HepG2 (cell line): Measurements from ENCODE around the gene LTB4R2.

Experiments
- FOXM1 ChIP-seq: sonication (generic); formaldehyde crosslinking; IDR thresholded peaks from 2 replicates; pipeline ENCODE4 v1.5.0; 2020; ENCODE audit warnings: missing genetic modification reagents
- GTF2F1 ChIP-seq: fragments of 150-350 bp; IDR thresholded peaks from 2 replicates; pipeline ENCODE4 v1.6.1; 2014; ENCODE audit warnings: low read length
- HNF4G ChIP-seq, 2 experiments: sonication (generic) in 1 of 2; formaldehyde crosslinking in 1 of 2; IDR thresholded peaks; 2 replicates each; pipeline versions ENCODE4 v1.4.0 to v1.6.1; 2011 to 2020; ENCODE audit warnings: borderline replicate concordance in 2 of 2, low read depth in 2 of 2, mild to moderate bottlenecking in 2 of 2, low read length in 1 of 2, missing genetic modification reagents in 1 of 2, moderate library complexity in 1 of 2
- MXI1 ChIP-seq: IDR thresholded peaks from 3 replicates; pipeline ENCODE4 v1.6.1; 2012; ENCODE audit warnings: low read depth, low read length, inconsistent platforms, borderline replicate concordance
- NAIF1 ChIP-seq: sonication (generic); formaldehyde crosslinking; IDR thresholded peaks from 2 replicates; pipeline ENCODE4 v1.5.0; 2020; ENCODE audit warnings: mild to moderate bottlenecking, missing genetic modification reagents, borderline replicate concordance
- TGIF2 ChIP-seq: IDR thresholded peaks from 2 replicates; pipeline ENCODE4 v1.6.1; 2016; ENCODE audit warnings: control low read depth, missing compliant biosample characterization
- ZNF530 ChIP-seq: sonication (generic); formaldehyde crosslinking; IDR thresholded peaks from 2 replicates; pipeline ENCODE4 v1.5.0; 2020; ENCODE audit warnings: low read depth, mild to moderate bottlenecking, missing genetic modification reagents
- TF ChIP-seq, protein P1 (sequence below): sonication (generic); formaldehyde crosslinking; IDR thresholded peaks from 2 replicates; pipeline ENCODE4 v1.5.0; 2020; ENCODE audit warnings: mild to moderate bottlenecking, missing genetic modification reagents, moderate library complexity
- TF ChIP-seq, protein P2 (sequence below): sonication (generic); formaldehyde crosslinking; IDR thresholded peaks from 2 replicates; pipeline ENCODE4 v1.4.0; 2020; ENCODE audit warnings: missing genetic modification reagents, borderline replicate concordance
- TF ChIP-seq, protein P3 (sequence below): sonication (generic); formaldehyde crosslinking; conservative IDR thresholded peaks from 2 replicates; pipeline ENCODE4 v1.4.0; 2020; ENCODE audit warnings: mild to moderate bottlenecking, missing genetic modification reagents, moderate library complexity
- TF ChIP-seq, protein P4 (sequence below): sonication (generic); formaldehyde crosslinking; IDR thresholded peaks from 2 replicates; pipeline ENCODE4 v1.8.0; 2022; ENCODE audit warnings: mild to moderate bottlenecking, missing genetic modification reagents, borderline replicate concordance

DNA sequence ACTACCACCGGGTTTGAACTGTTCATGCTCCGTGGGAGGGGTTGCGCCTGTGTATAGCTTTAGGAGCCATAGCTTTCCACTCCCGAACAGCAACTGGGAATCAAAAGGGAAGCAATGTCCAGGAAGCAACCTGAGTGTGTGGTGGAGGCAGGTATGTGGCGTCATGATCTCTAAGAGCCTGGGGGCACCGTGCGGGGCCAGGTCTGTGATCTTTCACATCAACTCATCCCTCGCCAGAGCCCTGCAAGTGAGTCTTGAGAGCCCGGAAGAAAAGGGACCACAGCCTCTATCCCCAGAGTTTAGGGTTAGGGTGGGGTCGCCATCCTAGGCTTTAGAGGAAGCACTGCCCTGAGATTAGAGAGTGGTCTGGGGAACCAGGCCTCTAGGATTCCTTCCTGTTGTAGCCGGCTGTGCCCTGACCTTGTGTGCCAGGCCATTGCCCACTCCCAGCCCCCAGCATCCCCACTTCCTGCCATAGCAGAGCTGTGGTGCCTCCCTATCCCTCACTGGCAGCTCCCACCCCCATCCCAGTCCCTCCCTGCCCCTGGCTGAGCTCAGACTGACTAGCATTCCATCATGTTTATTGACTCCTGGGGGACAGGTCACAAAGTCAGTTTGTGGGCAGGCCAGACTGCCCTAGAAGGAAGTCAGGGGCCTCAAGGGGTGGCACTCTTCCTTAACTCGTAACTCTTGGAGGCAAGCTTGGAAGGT is 25.7 kb downstream of the LTB4R2 start:
- TF ChIP-seq NAIF1 (CRISPR knock-in tag), result no peak
- TF ChIP-seq FOXM1 (CRISPR knock-in tag), result no peak
- no peak for TF ChIP-seq ZNF530 (CRISPR knock-in tag)
- TF ChIP-seq TGIF2 (CRISPR knock-in tag), result no peak
- TF ChIP-seq, protein P1, sequence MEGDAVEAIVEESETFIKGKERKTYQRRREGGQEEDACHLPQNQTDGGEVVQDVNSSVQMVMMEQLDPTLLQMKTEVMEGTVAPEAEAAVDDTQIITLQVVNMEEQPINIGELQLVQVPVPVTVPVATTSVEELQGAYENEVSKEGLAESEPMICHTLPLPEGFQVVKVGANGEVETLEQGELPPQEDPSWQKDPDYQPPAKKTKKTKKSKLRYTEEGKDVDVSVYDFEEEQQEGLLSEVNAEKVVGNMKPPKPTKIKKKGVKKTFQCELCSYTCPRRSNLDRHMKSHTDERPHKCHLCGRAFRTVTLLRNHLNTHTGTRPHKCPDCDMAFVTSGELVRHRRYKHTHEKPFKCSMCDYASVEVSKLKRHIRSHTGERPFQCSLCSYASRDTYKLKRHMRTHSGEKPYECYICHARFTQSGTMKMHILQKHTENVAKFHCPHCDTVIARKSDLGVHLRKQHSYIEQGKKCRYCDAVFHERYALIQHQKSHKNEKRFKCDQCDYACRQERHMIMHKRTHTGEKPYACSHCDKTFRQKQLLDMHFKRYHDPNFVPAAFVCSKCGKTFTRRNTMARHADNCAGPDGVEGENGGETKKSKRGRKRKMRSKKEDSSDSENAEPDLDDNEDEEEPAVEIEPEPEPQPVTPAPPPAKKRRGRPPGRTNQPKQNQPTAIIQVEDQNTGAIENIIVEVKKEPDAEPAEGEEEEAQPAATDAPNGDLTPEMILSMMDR (CRISPR knock-in tag), result no peak
- TF ChIP-seq, protein P2, sequence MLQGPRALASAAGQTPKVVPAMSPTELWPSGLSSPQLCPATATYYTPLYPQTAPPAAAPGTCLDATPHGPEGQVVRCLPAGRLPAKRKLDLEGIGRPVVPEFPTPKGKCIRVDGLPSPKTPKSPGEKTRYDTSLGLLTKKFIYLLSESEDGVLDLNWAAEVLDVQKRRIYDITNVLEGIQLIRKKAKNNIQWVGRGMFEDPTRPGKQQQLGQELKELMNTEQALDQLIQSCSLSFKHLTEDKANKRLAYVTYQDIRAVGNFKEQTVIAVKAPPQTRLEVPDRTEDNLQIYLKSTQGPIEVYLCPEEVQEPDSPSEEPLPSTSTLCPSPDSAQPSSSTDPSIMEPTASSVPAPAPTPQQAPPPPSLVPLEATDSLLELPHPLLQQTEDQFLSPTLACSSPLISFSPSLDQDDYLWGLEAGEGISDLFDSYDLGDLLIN, result no peak
- no peak for TF ChIP-seq HNF4G (IDR thresholded peaks at IDR 0.05; ENCODE audit: borderline replicate concordance, low read depth, low read length)
- no peak for TF ChIP-seq HNF4G (CRISPR knock-in tag; IDR thresholded peaks at IDR 0.05; ENCODE audit: borderline replicate concordance, low read depth)
- TF ChIP-seq MXI1, result no peak
- TF ChIP-seq, protein P3, sequence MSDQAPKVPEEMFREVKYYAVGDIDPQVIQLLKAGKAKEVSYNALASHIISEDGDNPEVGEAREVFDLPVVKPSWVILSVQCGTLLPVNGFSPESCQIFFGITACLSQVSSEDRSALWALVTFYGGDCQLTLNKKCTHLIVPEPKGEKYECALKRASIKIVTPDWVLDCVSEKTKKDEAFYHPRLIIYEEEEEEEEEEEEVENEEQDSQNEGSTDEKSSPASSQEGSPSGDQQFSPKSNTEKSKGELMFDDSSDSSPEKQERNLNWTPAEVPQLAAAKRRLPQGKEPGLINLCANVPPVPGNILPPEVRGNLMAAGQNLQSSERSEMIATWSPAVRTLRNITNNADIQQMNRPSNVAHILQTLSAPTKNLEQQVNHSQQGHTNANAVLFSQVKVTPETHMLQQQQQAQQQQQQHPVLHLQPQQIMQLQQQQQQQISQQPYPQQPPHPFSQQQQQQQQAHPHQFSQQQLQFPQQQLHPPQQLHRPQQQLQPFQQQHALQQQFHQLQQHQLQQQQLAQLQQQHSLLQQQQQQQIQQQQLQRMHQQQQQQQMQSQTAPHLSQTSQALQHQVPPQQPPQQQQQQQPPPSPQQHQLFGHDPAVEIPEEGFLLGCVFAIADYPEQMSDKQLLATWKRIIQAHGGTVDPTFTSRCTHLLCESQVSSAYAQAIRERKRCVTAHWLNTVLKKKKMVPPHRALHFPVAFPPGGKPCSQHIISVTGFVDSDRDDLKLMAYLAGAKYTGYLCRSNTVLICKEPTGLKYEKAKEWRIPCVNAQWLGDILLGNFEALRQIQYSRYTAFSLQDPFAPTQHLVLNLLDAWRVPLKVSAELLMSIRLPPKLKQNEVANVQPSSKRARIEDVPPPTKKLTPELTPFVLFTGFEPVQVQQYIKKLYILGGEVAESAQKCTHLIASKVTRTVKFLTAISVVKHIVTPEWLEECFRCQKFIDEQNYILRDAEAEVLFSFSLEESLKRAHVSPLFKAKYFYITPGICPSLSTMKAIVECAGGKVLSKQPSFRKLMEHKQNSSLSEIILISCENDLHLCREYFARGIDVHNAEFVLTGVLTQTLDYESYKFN (CRISPR knock-in tag), result no peak
- TF ChIP-seq GTF2F1, result no peak
- TF ChIP-seq, protein P4, sequence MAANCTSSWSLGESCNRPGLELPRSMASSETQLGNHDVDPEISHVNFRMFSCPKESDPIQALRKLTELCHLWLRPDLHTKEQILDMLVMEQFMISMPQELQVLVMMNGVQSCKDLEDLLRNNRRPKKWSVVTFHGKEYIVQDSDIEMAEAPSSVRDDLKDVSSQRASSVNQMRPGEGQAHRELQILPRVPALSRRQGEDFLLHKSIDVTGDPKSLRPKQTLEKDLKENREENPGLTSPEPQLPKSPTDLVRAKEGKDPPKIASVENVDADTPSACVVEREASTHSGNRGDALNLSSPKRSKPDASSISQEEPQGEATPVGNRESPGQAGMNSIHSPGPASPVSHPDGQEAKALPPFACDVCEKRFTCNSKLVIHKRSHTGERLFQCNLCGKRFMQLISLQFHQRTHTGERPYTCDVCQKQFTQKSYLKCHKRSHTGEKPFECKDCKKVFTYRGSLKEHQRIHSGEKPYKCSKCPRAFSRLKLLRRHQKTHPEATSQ (CRISPR knock-in tag), result no peak
